ACHN (cell line): ENCODE data around the gene PCSK7.

Source experiments
- DNase-seq: peaks from one replicate; pipeline ENCODE4 v3.0.0-alpha.2; 2015
- in situ Hi-C: cut with HindIII; loops from 2 replicates; pipeline ENCODE4 v1.10.0; 2017; ENCODE audit warnings: low sequenced_read_pairs, low pct_ligation_motif_present, low pct_unique_long_range_greater_than_20kb

Gene PCSK7

DNA sequence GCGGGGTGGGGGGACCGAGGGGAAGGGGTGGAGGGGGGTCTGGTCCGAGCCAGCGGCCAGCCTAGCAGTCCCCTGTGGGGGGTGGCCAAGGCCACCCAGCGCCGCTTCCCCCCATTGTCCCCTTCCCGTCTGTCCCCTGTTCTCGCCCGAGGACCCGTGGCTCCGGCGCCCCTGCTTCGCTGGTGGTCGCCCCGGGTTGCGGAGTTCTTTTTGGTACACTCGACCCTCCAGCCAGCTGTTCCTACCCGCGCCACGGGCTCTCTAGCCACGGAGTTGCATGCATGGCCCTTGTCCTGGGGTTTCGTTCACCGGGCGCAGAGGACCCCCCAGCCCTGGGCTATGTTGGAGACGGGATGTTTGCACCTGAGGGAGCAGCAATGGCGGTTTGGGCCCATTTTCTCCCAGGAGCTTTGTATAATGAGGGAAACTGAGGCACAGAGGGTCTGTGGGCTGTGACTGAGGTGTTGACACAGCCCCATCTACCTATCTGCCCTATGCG, 1.1 kb upstream of the PCSK7 start:
- no peak for DNase-seq
- in situ Hi-C loops, result no loop called here

DNA sequence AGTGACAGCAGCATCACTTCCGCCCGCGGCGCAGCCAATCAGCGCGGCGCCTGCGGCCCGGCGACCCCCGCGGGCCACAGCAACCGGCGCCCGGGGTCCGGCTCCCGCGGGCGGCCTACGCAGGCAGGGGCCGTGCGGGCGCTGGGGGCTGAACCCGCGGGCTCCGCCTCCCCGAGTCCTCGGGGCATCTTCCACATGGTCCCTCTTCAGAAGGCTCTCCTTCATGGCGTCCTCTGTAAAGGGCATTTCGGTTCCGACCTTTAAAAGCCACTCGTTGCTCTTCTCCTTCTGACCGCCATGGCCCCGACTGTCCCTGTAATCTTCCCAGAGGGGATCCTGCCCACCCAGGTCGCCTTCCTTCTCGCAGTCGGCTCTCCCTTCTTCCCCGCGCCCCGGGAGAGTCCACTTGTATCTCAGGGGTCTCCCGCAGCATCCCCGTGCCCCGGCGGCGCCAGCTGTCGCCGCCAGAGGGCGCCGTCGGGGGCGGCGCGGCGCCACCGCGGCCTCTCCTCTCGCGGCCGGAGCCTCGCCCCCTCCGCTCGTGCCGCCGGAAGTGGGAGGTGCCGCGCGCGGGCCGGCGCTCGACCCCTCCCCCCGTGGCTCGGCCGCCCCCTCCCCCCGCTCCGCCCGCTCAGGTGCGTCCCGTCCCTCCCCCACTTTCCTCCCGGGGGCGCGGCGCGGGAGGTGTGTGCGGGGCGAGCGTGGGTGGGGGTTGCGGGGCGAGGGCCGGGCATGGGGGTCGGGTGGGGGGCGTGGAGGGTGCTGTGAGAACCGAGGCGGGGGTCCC, 412 bp upstream of the PCSK7 start, which contains the start of gene RNF214:
RNF214 (plus strand) TSS at position 580 of the 787 bp plus-strand sequence. CDS start 1,602 bp downstream, outside the sequence.
- DNase-seq, result peak; percentile 77
- in situ Hi-C loops, result no loop called here

DNA sequence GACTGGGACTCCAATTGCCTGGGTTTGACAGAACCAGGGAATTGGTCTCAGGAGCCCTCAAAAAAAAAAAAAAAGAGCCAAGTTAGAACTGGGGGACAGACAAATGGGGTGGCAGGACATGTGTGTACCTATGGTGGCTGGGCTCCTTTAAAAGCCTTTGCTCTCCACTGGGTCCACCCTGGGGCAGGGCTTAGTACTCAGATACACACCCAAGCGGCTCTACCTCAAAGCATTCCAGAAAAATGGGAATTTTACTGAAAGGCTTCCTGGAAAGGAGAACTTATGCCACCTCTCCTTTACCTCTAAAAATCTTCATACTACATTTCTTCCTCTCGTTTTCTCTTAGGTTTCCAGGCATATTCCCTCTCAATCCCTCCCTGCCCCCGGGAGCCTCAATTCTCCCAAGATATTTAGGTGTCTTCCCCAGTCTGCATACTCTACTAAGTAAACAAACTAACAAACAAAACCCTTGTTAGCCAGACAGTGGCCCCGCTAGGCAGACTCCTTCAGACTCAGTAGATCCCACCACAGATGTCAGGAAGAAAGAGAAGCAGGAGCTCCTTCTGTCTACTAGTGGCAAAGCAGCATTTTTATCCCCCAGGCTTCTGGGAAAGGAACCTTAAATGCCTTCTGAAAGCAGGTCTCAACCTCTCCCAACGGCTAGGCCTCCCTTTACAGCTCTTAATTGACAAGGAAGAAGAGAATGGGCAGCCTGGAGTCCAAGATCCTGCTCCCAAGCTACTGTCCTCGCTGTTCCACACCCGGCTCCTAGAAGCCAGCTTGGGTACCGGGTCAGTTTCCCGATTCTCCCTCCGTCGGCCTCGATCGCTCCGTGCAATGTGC, 653 bp downstream of the PCSK7 start:
- DNase-seq, result no peak
- in situ Hi-C loops, result no loop called here

DNA sequence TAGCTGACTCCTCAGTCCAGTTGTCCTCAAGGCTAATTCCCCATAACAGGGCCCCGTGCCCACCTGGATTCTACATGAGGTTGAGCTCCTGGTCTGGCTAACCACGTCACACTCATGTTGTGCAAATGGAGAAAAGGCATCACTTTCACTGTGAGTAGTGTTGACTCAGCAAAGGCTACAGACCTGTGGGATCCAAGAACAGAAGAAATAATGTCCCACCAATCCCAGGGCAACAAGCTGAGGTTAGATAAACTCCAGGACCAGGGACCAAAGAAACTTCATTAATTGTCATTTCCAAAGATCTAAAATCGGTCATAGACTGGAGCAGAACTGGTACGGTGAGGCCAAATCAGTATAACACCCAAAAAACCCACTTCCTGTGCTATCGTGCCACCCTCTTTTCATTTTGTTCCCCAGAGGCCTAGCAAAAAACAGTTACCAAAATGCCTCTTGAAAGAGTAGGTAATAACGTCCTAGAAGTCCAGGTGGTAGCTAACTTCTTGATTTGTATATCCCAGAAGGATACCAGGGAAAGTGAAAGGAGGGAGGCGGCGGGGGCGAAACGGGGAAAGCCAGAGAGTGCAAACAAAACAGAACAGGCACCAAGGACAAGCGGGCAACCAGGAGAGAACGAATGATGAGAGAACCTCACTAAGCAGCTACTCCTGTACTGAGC, 1.4 kb downstream of the PCSK7 start:
- no peak for DNase-seq
- in situ Hi-C loops, result no loop called here

DNA sequence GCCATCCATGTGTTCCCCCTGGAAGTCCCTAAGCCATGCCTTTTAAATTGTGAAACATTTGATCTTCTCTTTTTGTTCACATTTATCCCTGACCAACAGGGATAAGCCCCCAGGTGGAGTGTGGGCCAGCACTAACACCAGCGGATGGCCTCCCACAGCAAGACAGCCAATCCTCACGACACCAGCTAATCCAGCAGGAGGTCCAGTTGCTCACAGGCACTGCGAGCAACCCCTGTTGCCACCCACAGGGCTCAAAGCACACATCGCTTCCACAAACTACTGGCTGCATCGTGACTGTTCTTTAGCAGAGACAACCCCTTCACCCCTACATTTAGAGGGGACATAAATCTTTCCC, 2.0 kb downstream of the PCSK7 start:
- in situ Hi-C loops, result no loop called here
- no peak for DNase-seq

DNA sequence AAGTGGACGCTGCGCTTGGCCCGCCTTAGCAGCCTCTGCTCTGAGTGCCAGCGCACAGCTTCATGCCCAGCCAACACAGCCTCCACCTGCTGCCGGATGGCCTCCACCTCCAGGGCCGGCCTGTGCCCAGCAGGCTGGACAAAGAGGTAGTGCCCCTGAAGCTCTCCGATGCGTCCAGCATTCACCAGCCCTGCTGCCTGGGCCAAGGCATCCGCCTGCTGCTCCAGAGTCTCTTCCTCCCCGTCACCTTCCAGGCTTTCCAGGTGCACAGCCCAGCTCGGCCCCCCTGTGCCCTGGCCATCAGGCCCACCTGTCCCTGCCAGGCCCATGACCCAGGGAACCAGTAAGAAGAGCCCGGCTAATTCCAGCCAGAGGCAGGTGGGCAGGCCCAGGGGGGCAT, 2.5 kb downstream of the PCSK7 start:
- no peak for DNase-seq
- in situ Hi-C loops, result no loop called here

DNA sequence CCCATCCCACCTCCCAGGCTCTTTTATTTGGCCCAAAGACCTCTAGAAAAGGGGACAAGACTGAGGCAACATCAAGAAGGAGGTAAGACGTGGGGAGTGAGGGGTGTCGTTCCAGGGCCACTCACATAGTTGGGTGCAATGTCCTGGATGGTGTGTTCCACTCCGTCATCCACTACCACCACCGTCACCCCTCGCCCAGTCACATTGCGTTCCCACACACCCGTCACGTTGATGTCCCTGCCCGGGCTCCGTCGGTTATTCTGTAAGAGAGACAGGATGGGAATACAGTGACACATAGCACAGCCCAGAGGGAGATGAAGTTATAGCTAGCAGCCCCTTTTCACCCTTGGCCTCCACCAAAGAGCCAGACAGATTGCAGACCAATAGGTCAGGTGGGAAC, 3.8 kb downstream of the PCSK7 start:
- DNase-seq, result no peak
- in situ Hi-C loops, result no loop called here

DNA sequence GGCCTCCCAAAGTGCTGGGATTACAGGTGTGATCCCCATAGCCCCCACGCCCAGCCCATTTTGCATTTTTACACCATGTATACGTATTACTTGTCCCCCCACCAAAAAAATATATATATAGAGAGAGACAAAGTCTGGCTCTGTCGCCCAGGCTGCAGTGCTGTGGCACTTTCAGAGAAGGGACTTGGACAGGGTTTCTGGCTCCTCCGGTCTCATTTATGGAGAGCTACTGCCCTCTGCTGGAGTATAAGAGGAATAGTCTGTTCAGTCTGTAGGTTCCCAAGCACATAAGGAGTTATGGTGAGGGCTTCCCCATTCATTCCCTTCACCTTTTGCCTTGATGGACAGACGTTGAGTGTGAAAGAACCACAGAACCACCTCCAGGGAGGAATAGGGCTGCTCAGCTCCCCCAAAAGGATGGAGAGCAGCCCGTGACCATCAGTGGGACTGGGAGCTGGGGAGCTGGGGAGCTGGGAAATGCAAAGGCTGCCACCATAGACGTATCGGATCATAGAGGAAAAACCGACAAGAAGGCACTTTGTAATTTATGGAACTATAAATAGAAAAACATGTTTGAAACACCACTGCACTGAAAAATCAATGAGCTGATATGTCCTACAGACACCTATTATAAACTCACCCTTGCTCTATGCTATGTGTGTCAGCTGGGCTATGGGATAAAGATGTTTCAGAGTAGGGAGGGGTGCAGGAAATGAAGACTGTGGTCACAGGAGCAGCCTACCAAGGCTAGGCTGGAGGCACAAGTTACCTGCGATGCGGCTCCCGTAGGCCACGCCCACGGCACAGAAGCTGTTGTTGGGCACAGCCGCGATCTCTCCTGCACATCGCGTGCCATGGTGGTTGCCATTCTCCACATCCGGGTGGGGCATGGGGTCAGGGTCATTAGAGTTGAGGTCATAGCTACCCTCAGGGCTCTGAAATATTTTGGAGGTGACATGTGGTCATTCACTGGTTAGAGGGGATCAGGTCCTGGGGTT, 5.2 kb downstream of the PCSK7 start:
- in situ Hi-C loops, result no loop called here
- DNase-seq, result peak; percentile 72

DNA sequence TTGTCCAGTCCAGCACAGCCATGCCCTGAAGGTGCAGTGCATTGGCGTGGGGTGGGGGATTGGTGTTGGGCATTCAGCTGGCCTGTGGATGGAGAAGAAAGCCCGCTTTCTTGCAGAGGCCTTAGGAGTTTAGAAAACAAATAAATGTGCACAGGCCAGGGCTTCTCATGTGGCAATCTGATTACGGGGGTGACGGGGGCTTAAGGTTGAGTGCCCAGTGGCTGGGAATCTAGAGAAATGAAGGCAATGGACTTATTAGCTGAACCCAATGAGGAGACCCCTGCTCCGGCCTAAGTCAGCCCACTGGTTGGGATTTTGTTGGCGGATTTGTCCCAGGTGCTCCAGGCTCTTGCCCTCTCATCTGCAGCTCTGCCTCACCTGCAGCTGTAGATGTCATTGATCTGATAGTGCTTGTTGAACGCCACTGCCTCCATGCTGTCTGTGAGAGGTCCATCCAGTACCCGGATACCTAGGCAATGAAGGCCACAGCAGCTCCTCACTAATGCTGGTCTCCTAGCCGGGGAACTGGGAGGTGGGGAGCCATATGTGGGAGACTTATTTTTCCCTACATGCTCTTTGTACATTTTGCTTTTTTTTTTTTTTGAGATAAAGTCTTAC, 6.2 kb downstream of the PCSK7 start:
- DNase-seq, result no peak
- in situ Hi-C loops, result no loop called here

DNA sequence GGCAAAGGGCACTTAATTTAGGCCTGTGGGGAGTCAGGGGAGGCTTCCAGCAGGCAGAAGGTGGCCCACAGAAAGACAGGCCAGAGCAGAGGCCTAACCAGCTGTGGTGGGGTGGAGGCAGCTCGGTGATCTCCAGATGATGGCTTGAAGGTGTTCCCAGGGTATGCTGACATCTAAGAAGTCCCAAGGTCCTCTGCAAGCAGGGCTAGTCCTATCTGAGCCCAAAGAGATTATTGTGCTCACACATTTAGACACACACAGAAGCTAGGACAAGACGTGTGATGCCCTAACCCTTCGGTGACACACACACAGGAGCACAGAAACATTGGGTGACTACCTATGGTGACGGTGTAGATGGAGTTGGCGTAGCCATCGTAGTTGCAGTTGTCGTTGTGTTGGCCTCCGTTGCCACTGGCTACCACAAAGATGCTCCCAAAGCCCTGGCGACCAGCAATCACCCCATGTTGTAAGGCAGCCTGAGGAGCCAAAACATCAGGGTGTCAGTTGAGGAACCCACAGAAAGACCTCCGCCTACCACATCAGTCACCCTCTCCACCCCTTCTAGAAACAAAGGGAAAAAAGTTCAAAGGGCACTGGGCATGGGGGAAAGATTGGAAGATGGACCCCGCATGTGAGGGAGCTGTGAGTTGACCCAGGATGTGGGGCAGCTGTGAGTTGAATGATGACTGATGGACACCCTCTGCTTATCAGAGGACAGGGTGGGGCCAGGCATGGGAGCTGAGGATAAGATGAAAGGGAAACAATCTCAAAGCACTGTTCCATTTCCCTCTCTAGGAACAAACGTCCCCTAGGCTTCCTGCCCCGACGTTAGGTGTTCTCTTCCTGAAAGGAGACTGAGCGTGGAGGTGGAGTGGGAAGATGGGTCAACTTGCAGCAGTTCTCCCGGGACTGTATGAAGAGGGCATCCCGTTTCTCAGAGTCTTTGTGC, 7.9 kb downstream of the PCSK7 start:
- in situ Hi-C loops, result no loop called here
- DNase-seq, result no peak

DNA sequence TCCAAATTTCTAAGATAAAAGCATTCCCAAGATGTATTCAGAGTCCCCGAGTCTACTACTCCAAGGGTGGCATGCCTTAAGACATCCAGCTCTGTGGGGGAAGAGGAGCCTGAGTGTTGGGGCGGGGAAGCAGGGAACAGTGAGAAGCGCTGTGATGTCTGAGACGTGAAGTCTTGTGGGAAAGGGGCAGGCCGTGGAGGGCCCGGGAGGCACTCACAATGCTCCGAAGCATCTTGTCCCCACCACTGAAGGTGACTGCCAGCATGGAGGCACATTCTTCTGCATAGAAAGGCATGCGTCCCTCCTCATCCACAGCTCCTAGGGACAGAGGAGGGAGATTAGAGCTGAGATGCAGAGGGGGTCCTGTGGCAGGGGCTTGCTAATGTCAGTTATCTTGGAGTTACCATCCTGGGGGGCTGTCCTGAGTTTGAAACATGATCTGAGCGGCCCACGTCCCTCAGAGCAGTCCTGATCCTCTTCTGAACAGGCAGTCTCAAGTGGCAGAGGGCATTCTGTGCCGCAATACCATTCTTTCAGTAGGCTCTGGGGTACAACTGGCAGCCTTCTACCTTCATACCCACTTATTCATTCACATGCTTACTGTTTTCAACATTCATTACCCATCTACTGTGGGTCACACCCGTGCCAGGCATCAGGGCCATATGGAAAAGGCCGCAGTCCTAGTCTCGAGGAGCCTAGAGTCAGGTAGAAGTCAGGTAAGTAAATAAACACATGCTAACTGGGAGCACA, 8.7 kb downstream of the PCSK7 start:
- in situ Hi-C loops, result no loop called here
- DNase-seq, result no peak

DNA sequence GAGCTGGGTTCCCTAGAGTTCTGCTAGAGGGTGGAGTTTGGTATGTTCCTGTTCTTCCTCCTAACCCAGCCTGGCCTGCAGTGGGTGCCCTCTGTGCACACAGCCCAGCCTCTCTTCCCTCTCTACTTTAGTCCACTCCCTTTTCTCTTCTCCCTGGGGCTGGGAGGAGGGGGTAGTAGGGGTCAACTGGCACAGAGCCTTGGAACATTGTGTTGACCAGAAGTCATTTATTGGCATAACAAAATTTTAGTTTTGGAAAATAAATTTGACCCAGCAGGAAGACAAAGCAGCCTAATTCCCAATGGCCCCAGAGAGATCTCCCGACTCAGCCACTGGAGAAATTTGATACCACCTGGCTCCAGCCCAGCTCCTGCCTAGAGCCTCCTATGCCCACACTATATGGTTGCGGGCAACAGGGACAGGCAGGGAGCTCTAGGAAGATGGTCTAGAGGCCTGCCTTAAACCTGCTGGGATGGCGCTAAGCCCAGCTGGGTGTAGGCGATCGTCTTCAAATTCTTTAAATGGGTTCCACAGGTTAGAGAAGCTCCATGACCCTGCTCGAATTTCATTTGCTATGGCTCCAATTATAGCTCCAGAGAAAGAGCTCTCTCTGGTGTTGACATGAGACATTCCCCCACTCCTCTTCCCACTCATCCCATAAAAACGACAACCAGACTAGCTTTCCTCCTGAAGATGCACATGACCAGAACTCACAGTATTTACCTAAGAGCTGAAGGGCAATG, 9.9 kb downstream of the PCSK7 start:
- DNase-seq, result no peak
- in situ Hi-C loops, result no loop called here

DNA sequence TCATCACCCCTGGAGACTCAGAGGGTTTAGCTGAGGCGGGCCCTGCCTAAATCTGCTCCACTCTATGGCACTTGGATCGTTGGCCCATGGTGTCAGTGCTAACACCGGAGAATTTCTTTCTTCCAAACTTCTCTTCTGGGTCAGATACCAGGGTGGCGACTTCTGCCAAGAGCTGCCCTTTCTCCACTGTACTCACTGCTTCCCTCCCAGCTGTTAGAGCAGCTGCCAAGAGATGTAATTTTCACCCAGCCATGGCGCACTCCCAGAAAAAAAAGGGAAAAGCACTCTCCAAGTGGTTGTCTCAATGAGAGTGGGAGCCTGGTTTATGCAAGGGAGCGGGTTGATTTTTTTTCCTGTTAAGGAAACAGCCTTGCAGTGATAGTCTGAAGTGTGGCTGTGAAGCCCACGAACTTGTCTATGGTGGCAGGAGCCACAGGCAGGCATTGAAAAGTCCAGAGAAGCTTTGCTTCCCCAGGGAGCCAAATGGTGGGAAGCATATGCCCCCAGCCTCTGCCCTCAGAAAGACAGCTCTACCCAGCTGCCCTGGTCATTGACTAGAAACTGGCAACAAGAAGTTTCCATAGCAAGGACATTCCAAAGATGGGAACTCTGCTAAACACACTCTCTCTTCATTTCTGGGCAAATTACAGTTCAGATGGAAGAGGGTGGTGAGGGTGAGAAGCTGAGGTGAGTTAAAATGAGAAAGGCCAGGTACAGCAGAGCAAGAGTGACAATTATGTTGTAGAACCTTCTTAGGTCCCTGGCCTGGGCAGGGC, 10.7 kb downstream of the PCSK7 start:
- DNase-seq, result no peak
- in situ Hi-C loops, result no loop called here

DNA sequence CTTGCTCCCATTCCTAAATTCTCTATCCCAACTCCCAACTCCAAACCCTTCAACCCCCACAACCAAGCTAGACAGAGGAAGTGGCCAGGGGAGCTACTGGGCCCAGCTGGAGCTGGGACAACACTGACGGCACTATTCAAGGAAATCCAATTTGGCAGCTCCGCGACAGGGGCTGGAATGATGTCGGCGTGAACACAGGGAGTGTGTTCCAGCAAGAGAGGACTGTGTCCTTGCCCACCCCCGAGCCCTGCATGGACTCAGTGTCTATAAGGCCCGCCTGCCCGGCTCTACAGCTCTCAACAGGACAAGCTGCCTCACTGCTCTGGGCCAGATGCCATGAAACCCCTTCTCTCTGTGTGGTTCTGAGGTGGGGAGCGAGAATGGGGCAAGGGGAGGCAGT, 11.3 kb downstream of the PCSK7 start:
- in situ Hi-C loops, result no loop called here
- DNase-seq, result no peak

DNA sequence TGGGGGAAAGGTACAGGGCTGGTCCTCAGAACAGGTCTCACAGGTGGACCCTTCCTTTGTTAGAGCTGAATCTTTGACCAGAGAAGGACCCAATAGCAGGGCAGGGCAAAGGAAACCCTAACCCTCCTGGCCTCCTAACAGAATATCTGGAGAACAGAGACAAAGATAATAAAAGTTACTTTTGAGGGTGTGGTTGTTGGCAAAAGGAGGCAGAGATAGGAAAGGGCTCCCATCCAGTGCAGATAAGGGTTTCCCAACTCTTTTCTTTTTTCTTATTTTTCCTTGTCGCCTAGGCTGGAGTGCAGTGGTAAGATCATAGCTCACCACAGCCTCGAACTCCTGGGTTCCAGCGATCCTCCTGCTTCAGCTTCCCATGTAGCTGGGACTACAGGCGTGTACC, 11.9 kb downstream of the PCSK7 start:
- in situ Hi-C loops, result no loop called here
- DNase-seq, result no peak
